Gastroesophageal sphincter (tissue), 4 donors: ENCODE measurements around the gene ZSCAN5A. TPM values are rescaled to one million over a fixed set of nuclear protein-coding genes. Genes with fewer than 3 reads are reported as not detected.
"Not testable (repeated sequence)": the region's sequence is repeated elsewhere in the genome, so short reads cannot be mapped to it uniquely, and the experiment has no call there.

Experiments used
- ATAC-seq: fragments of 150-250 bp; one replicate; pipeline ENCODE4 v1.9.1; 2016; ENCODE audit warnings: mild to moderate bottlenecking, moderate library complexity
- H3K27ac ChIP-seq, 4 donors: fragments of 200-600 bp; sonication (generic) in 3 of 4; 1 replicate in 3 of 4; 2 replicates in 1 of 4; pipeline ENCODE4 v1.5.1; 2016 to 2019
- H3K27me3 ChIP-seq: fragments of 200-600 bp; sonication (generic); one replicate; pipeline ENCODE4 v1.5.1; 2019
- H3K36me3 ChIP-seq, 2 donors: fragments of 200-600 bp; sonication (generic); one replicate each; pipeline ENCODE4 v1.5.1; 2019; ENCODE audit warnings: control low read depth in 1 of 2
- H3K4me1 ChIP-seq, 3 donors: fragments of 200-600 bp; sonication (generic); 1 replicate in 2 of 3; 2 replicates in 1 of 3; pipeline ENCODE4 v1.5.1; 2016 to 2019; ENCODE audit warnings: control low read depth in 2 of 3
- H3K4me3 ChIP-seq, 2 donors: fragments of 200-600 bp; sonication (generic); one replicate each; pipeline ENCODE4 v1.5.1; 2019; ENCODE audit warnings: mild to moderate bottlenecking in 1 of 2, moderate library complexity in 1 of 2
- H3K9me3 ChIP-seq, 3 donors: fragments of 200-600 bp; sonication (generic); one replicate each; pipeline ENCODE4 v1.5.1; 2017 to 2019; ENCODE audit warnings: control low read depth in 2 of 3
- EP300 ChIP-seq: sonication (generic); formaldehyde crosslinking; IDR thresholded peaks from one replicate; pipeline ENCODE4 v1.6.1; 2017; ENCODE audit warnings: antibody characterized with exemption, mild to moderate bottlenecking
- POLR2A ChIP-seq, 2 donors: fragments of 450-650 bp; IDR thresholded peaks; one replicate each; pipeline ENCODE4 v1.6.1; 2017; ENCODE audit warnings: antibody characterized with exemption in 2 of 2, mild to moderate bottlenecking in 2 of 2, moderate library complexity in 1 of 2
- POLR2AphosphoS5 ChIP-seq: sonication (generic); formaldehyde crosslinking; IDR thresholded peaks from one replicate; pipeline ENCODE4 v1.6.1; 2017; ENCODE audit warnings: antibody characterized with exemption
- WGBS, 2 donors: methylation state at CpG; one replicate each; pipeline ENCODE4 v1.1.5; 2018; ENCODE audit warnings: low coverage in 1 of 2; 5-methylcytosine and 5-hydroxymethylcytosine counted together
- total RNA-seq, 4 donors: library from RNA; depleted of rRNA; stranded (reverse); fragments of >200 nt; gene quantifications; one replicate each; pipeline ENCODE4 v1.1.0, GENCODE V29; 2016
- TF ChIP-seq, protein P1 (sequence below), 4 experiments: fragments of 200-600 bp in 2 of 4; fragments of 450-650 bp in 2 of 4; sonication (generic) in 1 of 4; IDR thresholded peaks; one replicate each; pipeline ENCODE4 v1.5.1; 2017 to 2019; ENCODE audit warnings: antibody characterized with exemption in 4 of 4, mild to moderate bottlenecking in 2 of 4, moderate library complexity in 2 of 4

Gene ZSCAN5A
- total RNA-seq, 4 donors from 2014 or later: 3.0 to 6.3 (median 4.0) TPM

DNA sequence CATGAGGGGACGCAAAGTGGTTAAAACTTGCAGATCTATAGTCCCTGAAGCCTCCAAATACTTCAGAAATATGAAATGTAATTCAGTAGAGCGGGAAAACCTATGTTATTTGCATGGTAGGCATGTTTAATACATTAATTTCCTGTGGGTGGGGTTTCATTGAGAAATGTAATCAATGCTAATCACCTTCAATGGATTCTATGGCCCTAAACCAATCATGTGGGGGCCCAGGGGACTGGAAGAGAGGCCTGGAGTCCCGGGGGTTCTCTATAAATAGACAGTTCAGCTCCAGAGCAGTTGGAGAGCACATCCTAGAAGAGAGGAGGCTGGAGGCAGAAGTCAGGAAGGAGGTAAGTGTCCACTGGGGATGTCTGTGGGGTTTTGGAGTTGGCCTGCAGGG is 112.7 kb downstream of the ZSCAN5A start, which contains the start of gene ZSCAN5C:
ZSCAN5C (plus strand) TSS at position 301 of the 400 bp plus-strand sequence. CDS start 3,641 bp downstream, outside the sequence.
- 49 to 70% methylated on average over 3 of the region's 3 CpGs for WGBS, 2 donors

DNA sequence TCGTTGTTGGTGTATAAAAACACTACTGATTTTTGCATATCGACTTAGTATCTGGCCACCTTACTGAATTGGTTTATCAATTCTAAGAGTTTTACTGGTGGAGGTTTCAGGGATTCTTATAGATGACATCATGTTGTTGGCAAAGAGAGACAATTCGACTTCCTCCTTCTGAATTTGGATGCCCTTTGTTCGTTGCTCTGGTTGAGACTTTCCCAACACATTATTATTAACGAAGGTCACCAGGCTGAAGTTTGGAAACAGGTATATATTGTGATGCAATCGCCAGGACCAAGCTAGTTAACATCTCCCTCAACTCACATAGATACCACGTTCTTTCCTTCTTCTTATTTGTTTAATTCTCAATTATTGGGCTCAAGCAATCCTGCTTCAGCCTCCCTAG is 115.0 kb downstream of the ZSCAN5A start:
- ATAC-seq: no peak
- H3K36me3 ChIP-seq: no peaks in the 10 kb centered on the region
- H3K27me3 ChIP-seq: peaks cover 17% of the 10 kb centered on the region
- H3K4me1 ChIP-seq: no peaks in the 10 kb centered on the region
- WGBS, 2 donors: 47 to 59% methylated on average over 5 to 7 of the region's 7 CpGs
- H3K27ac ChIP-seq: no peak overlapping the region
- TF ChIP-seq POLR2A (IDR thresholded peaks at IDR 0.05): no peak
- TF ChIP-seq EP300: no peak
- TF ChIP-seq POLR2AphosphoS5: no peak
- TF ChIP-seq, protein P1, sequence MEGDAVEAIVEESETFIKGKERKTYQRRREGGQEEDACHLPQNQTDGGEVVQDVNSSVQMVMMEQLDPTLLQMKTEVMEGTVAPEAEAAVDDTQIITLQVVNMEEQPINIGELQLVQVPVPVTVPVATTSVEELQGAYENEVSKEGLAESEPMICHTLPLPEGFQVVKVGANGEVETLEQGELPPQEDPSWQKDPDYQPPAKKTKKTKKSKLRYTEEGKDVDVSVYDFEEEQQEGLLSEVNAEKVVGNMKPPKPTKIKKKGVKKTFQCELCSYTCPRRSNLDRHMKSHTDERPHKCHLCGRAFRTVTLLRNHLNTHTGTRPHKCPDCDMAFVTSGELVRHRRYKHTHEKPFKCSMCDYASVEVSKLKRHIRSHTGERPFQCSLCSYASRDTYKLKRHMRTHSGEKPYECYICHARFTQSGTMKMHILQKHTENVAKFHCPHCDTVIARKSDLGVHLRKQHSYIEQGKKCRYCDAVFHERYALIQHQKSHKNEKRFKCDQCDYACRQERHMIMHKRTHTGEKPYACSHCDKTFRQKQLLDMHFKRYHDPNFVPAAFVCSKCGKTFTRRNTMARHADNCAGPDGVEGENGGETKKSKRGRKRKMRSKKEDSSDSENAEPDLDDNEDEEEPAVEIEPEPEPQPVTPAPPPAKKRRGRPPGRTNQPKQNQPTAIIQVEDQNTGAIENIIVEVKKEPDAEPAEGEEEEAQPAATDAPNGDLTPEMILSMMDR (IDR thresholded peaks at IDR 0.05): no peak
- H3K4me3 ChIP-seq: no peak overlapping the region
- no peaks in the 10 kb centered on the region for H3K9me3 ChIP-seq

More for the DNA sequence above, 112.7 kb downstream of the ZSCAN5A start, which contains the start of gene ZSCAN5C:
- Histone ChIP-seq H3K36me3 (no peaks in the 10 kb centered on the region), H3K4me1 (no peaks in the 10 kb centered on the region), H3K9me3 (no peaks in the 10 kb centered on the region), H3K4me3 (no peak within 1 kb of the TSS), H3K27me3 (peaks cover 8% of the 10 kb centered on the region), H3K27ac (no peak within 1 kb of the TSS)
- TF ChIP-seq, protein P1 (IDR thresholded peaks at IDR 0.05): no peak
- TF ChIP-seq POLR2AphosphoS5 (no peak), EP300 (no peak), POLR2A (IDR thresholded peaks at IDR 0.05) (no peak)
- ATAC-seq: no peak

DNA sequence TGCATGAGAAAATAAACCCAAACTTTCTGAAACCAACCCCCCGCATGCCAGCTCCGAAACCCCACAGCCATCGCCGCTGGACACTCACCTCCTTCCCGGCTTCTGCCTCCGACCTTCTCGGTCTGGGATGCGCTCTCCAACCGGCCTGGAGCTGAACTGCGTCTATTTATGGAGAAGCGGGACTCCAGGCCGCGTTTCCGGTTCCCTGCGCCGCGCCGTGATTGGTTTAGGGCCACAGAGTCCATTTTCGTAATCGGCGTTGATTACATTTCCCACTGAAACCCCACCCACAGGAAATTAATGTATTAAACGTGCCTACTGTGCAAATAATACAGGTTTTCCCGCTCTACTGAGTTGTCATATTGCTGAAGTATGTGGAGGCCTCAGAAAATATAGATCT is 117.0 kb downstream of the ZSCAN5A start, which contains the start of gene ZSCAN5B:
ZSCAN5B (minus strand) TSS at position 138 of the 400 bp plus-strand sequence. CDS start 4,731 bp downstream, outside the sequence.
- WGBS, 2 donors: 78 to 87% methylated on average over 7 to 17 of the region's 23 CpGs
- not testable (repeated sequence) for H3K36me3 ChIP-seq, H3K4me3 ChIP-seq, H3K9me3 ChIP-seq, H3K4me1 ChIP-seq, H3K27ac ChIP-seq, ATAC-seq
- H3K27me3 ChIP-seq: peaks cover 23% of the 10 kb centered on the region

DNA sequence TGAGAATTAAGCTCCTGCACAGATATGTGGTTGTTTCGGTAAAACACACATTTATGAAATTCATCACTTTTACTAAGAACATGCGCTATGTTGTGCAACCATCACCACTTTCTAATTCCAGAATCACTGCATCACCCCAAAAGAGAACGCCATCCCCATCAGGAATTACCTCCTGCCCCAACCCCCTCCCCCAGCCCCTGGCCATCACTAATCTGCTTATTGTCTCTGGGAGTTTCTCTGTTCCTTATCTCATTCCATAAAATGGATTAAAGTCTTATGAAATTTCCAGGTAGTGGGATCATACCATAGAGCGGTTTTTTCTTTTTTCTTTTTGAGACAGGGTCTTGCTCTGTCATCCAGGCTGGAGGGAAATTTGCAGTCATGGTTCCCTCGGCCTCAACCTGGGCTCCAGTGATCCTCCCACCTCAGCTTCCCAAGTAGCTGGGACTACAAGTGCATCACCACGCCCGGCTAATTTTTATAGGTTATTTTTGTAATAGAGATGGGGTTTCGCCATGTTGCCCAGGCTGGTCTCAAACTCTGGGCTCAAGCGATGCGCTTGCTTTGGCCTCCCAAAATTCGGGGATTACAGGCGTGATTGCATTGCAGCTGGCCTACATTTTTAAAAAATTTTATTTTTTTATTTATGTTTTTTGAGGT is 120.5 kb downstream of the ZSCAN5A start:
- 75 to 85% methylated on average over 5 to 9 of the region's 12 CpGs for WGBS, 2 donors
- no peak for ATAC-seq
- TF ChIP-seq POLR2AphosphoS5 (no peak), EP300 (no peak), POLR2A (IDR thresholded peaks at IDR 0.05) (no peak)
- TF ChIP-seq, protein P1 (IDR thresholded peaks at IDR 0.05): no peak
- Histone ChIP-seq H3K4me1 (no peaks in the 10 kb centered on the region), H3K27ac (no peak overlapping the region), H3K9me3 (no peaks in the 10 kb centered on the region), H3K36me3 (no peaks in the 10 kb centered on the region), H3K4me3 (no peak overlapping the region), H3K27me3 (peaks cover 29% of the 10 kb centered on the region)

DNA sequence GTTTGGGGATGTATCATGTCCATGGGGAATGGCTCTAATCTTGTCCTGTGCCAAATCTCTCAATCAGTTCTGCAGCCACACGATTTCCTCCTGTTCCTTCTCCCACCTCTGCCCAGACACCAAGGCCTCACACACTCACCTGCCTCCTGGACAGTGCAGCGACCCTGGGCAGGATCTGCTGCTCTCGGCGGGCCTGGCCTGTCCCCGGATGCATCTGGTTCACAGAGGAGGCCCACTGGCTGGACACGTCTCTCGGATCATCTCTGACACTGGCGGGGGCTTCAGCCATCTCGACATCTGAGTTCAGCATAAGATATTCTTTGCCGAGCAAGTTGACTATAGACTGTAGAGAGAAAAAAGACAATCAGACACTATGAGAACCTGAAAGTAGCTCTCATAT is 122.9 kb downstream of the ZSCAN5A start:
- Histone ChIP-seq H3K36me3 (no peaks in the 10 kb centered on the region), H3K27me3 (peaks cover 30% of the 10 kb centered on the region), H3K4me3 (no peak overlapping the region), H3K9me3 (no peaks in the 10 kb centered on the region), H3K27ac (no peak overlapping the region), H3K4me1 (no peaks in the 10 kb centered on the region)
- no peak for TF ChIP-seq POLR2A (IDR thresholded peaks at IDR 0.05)
- TF ChIP-seq EP300: no peak
- TF ChIP-seq, protein P1 (IDR thresholded peaks at IDR 0.05): no peak
- no peak for TF ChIP-seq POLR2AphosphoS5
- no peak for ATAC-seq
- WGBS, 2 donors: 33 to 80% methylated on average over 1 to 9 of the region's 10 CpGs
